Activated CD4-positive, alpha-beta T cell treated with anti-CD3 and anti-CD28 coated beads, Interleukin-2, amount 50 U/mL, for 4 hours (primary cell): ENCODE results near the gene SPATA46.
"Not testable (repeated sequence)": the region's sequence is repeated elsewhere in the genome, so short reads cannot be mapped to it uniquely, and the experiment has no call there.

Experiments used
- DNase-seq, 2 experiments: peaks; one replicate each; pipeline ENCODE4 v3.0.0-alpha.2; 2020

The SPATA46 gene

GRCh38 chr1:162373072-162373427, 3.6 kb downstream of the SPATA46 start:
- DNase-seq: no peak

GRCh38 chr1:162372159-162373071, 4.2 kb downstream of the SPATA46 start:
- no peak for DNase-seq

- DNase-seq: no peak
Observed at GRCh38 chr1:162371611-162372010, 5.0 kb downstream of the SPATA46 start.

- DNase-seq: no peak
Observed at GRCh38 chr1:162370721-162371120, 5.9 kb downstream of the SPATA46 start.

- no peak for DNase-seq
Observed at GRCh38 chr1:162370161-162370560, 6.5 kb downstream of the SPATA46 start.

GRCh38 chr1:162369571-162369970, 7.1 kb downstream of the SPATA46 start:
- DNase-seq: no peak

- no peak for DNase-seq
Observed at GRCh38 chr1:162368451-162368850, 8.2 kb downstream of the SPATA46 start.

GRCh38 chr1:162367772-162368171, 8.9 kb downstream of the SPATA46 start:
- no peak for DNase-seq

GRCh38 chr1:162367073-162367472, 9.6 kb downstream of the SPATA46 start:
- DNase-seq: no peak

- DNase-seq: no peak
Observed at GRCh38 chr1:162366671-162367070, 10.0 kb downstream of the SPATA46 start.

- DNase-seq: no peak
Observed at GRCh38 chr1:162366149-162366548, 10.5 kb downstream of the SPATA46 start.

- no peak for DNase-seq
Observed at GRCh38 chr1:162365284-162366020, 11.2 kb downstream of the SPATA46 start.

GRCh38 chr1:162364498-162364897, 12.2 kb downstream of the SPATA46 start:
- DNase-seq: no peak

GRCh38 chr1:162363823-162364222, 12.8 kb downstream of the SPATA46 start:
- DNase-seq: no peak

GRCh38 chr1:162361349-162361748, 15.3 kb downstream of the SPATA46 start:
- no peak for DNase-seq

- no peak for DNase-seq
Observed at GRCh38 chr1:162360874-162361260, 15.8 kb downstream of the SPATA46 start.

- DNase-seq: no peak
Observed at GRCh38 chr1:162360237-162360873, 16.3 kb downstream of the SPATA46 start.

GRCh38 chr1:162359523-162360236, 17.0 kb downstream of the SPATA46 start:
- DNase-seq: no peak

- no peak for DNase-seq
Observed at GRCh38 chr1:162358928-162359327, 17.7 kb downstream of the SPATA46 start.

- DNase-seq: no peak
Observed at GRCh38 chr1:162357681-162358266, 18.9 kb downstream of the SPATA46 start.

- no peak for DNase-seq
Observed at GRCh38 chr1:162353702-162354101, 23.0 kb downstream of the SPATA46 start.

- no peak for DNase-seq
Observed at GRCh38 chr1:162353078-162353477, 23.6 kb downstream of the SPATA46 start.

- DNase-seq: not testable (repeated sequence)
Observed at GRCh38 chr1:162351874-162352273, 24.8 kb downstream of the SPATA46 start.
